Right hindlimb (tissue), 1 donor: ENCODE measurements around the gene ATP5PF.
"Not testable (repeated sequence)": the region's sequence is repeated elsewhere in the genome, so short reads cannot be mapped to it uniquely, and the experiment has no call there.

Experiments used
- DNase-seq: peaks from one replicate; pipeline ENCODE4 v3.0.0-alpha.2; 2018

ATP5PF gene

DNA sequence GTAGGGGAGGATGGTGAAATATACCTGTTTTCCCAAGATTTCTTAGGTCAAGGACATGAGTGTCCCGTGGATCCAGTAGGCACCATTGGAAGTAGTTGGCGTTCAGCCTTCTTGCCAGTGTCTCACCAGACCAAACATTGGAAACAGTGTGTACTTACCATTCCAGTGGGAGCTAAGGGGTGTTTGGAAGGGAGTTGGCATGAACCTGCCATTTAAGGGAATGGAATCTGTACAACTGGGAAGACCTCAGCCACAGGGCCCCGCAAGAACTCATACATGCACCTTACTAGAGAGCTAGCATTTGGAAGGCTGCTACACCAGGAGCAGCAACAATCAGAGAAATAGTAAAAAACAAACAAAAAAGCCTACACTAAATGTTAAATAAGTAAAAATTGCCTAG is 12.7 kb downstream of the ATP5PF start:
- no peak for DNase-seq

DNA sequence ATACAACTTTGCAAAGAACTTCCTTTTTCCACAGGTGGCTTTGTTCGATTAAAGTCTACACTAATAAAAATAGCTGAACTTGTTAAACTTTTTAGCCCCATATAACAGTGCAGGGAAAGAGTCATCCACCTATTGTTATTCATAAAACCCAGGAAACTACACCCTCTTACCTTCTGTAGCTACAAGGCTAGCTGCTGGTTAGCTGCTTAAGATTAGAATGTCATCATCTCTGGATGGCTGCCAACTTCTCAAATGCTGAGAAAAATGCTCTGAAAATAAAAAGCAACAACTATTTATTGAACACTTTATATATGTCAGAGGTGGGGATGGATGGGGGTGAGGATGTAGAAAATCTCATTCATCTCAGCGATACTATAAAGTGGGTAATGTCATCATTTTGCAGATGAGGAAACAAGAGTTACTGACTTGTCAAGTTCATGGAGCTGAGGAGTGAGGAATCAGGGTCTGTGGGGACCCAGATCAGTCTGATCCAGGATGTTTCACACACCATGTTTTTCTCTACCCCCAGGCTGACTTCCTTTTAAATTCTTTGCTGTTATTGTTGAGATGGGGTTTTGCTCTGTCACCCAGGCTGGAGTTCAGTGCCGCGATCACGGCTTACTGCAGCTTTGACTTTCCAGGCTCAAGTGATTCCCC is 17.1 kb downstream of the ATP5PF start:
- DNase-seq = no peak

DNA sequence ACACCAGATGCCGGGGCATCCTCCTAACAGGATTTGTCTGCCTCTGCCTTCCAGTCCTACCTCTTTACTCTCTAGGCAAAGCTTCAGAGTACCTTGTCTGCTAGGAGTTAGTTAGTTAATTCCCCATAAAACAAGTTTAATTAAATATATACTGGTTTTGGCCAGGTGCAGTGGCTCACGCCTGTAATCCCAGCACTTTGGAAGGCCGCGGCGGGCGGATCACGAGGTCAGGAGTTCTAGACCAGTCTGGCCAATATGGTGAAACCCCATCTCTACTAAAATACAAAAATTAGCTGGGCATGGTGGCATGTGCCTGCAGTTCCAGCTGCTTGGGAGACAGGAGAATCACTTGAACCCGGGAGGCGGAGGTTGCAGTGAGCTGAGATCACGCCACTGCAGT is 20.6 kb downstream of the ATP5PF start:
- not testable (repeated sequence) for DNase-seq

DNA sequence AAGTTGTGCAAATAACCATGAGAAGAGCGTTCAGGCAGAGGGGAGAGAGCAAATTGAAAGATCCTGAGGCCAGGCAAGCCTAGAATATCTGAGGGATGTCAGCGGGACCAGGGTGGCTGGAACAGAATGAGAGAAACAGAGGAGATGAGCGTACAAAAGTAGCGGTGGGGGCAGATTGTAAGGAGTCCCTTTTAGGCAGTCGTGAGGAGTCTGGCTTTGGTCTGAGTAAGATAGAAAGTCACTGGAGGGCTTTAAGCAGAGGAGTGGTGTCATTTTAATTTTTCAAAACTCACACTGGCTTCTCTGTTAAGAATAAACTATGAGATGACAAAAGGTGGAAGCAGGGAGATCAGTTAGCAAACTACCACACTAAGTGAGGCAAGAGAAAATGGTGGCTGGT is 24.2 kb downstream of the ATP5PF start:
- no peak for DNase-seq

DNA sequence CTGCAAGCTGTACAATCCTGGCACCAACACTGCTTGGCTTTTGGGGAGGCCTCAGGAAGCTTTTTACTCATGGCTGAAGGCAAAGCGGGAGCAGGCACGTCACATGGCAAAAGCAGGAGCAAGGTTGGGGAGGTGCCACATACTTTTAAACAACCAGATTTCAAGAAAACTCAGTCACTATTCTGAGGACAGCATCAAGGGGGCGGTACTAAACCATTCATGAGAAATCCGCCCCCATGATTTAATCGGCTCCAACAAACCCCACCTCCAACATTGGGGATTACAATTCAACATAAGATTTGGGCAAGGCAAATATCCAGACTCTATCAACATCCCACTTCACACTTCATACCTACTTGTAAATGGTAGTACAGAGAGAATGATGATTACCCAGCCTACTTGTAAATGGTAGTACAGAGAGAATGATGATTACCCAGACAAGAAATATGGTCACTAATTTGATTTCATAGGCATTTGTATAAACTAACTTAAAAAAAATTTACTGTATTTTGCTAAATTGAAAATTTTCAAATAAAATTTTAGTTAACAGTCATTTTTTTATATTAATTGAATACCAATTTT is 24.9 kb downstream of the ATP5PF start:
- DNase-seq = no peak

DNA sequence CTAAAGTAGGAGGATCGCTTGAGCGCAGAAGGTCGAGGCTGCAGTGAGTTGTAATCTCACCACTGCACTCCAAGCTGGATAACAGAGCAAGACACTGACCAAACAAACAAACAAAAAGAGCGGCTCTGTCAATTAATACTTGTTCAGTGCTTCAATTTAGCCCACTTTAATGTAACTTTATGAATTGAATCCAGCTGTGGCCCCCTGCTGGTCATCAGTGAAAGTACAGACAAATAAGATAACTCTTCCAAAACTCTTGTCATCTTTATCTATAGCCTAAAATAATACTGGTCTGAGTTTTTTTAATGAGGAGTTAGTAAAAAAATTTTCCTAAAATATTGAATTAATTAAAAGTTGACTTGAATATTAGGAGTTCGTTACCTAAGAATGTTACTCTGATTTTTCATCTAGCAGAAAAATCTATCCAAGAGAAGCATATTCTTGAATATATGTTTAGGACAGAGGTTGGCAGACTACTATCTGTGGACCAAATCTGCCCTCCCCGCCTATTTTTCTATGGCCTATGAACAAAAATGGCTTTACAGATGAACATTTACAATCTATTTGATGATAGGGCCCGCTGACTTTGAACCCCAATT is 26.1 kb downstream of the ATP5PF start:
- DNase-seq = peak; percentile 36

DNA sequence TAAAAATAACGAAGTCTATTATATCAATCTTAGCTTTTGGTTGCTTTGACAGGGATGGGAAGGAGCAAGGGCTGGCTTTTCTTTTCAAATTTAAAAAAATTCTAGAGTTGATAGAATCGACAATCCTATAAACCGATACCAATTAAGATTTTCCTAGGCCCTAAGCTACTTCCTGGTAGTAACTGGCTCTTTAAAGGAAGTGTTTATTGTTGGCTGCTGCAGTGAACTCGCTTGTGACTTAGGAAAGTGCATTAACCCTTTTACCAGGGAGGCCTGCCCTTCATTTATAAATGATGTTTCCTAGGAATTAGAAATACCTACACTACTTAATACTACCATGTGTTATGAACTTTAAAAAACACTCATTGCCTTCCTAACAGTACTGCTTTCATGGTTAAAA is 33.2 kb downstream of the ATP5PF start:
- DNase-seq = no peak

DNA sequence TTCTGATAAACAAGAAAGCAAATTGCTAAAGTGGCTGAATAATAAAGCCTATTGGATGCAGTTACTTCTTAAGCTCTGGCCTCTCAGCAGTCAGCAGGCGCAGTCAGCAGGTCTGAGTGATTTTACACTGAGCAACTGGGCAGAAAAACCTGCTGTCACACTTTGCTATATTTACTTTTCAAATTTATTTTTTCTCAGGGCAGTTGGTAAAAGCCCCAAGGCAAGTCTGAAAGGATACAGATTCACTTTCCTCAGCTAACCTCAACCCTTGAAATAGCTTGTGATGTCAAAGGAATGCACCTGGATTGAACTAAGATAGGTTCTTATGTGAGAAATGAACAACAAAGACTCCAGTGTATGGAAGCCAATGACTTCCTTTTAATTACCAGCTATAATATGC is 34.0 kb downstream of the ATP5PF start:
- no peak for DNase-seq

DNA sequence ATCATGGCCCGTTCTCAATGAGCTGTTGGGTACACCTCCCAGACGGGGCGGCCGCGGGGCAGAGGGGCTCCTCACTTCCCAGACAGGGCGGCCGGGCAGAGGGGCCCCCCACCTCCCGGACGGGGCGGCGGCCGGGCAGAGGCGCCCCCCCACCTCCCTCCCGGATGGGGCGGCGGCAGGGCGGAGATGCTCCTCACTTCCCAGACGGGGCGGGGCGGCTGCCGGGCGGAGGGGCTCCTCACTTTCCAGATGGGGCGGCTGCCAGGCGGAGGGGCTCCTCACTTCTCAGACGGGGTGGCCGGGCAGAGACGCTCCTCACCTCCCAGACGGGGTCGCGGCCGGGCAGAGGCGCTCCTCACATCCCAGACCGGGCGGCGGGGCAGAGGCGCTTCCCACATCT is 39.2 kb downstream of the ATP5PF start:
- DNase-seq = not testable (repeated sequence)

DNA sequence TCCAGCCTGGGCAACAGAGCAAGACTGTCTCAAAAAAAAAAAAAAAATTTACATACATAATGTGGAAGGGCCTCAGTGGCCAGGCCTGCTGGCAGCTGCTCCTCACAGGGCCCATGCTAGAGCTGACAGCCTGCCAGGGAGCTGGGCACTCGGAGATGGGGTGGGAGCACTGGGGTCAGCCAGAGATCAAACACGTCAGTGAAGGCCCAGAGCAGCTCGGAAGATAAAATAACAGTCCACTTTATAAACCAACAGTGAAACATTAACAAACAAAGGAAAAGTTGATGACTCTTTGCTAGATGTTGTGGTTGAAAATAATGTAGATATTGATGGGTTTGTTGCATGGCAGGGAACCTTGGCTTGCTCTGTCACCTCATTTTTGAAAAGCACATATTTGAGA is 42.7 kb downstream of the ATP5PF start:
- DNase-seq = no peak

DNA sequence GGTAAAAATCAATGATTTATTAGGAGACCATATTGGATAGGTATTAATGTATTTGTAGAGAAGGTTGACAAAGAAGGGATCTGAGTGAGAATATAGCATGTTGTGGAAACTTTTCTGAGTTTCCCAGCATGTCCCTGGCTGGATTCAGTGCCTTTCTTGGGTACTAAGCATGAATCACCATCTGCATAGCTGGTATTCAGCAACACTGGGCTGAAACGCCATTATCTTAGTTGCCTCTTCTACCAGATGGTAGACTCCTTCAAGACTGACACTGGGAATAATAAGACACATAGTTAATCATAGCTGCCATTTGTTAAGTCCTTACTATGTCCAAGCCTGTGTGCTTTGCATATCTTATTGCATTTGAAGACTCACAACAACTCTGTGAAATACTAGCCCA is 45.5 kb downstream of the ATP5PF start:
- no peak for DNase-seq

DNA sequence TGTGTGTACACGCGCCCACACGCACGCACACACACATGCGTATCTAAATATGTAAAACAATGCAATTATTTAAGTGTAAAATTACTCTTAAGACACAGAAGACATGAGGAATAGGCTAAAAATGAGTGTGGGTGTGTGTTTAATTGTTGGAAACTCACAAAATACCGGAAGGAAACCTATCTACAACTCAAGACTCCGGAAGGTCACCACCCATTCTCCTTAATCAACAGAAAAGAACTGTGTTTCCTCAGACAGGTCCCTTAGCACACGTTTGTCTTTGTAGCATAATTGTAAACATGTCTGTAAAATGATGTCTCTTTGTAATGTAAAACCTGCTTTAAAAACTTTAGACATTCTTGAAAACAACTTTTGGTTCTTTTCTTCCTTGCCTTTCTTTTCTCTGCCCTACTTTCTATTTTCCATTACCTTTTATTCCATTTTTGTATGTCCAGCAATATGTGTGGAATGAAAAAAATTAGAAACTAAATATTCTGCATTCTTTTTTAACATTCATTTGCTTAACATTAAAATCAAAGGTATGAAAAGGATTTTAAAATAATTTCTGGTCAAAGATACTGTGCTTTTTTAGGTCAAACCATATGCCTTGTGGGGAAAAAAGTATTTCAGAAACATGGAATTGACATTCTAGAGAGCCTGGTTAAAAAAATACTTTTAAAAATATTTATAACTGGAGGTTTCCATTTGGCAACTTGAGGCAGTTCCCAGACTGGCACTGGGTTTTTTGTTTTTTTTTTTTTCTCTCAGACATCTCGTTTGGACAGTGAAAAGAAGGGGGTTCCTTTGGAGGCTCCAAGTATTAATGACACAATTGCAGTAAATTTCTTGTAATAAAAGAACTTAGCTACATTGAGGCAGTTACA is 46.2 kb downstream of the ATP5PF start:
- no peak for DNase-seq

DNA sequence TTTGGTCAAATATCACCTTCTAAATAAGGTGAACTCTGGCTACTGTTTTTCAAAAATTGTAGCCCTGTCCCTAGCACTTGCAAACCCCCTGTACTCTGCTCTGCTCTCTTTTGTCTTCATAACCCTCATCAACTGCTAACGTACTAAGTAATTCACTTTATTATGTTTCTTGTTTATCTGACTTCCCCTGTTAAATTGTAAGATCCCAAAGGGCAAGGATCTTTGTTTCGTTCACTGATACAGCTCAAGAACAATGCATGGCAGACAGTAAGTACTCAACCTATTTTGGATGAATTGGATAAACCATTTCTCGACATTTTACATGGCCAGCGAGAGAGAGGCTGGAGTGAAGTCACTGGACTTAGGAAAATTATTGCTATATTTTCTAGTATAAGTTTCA is 46.9 kb downstream of the ATP5PF start:
- no peak for DNase-seq

DNA sequence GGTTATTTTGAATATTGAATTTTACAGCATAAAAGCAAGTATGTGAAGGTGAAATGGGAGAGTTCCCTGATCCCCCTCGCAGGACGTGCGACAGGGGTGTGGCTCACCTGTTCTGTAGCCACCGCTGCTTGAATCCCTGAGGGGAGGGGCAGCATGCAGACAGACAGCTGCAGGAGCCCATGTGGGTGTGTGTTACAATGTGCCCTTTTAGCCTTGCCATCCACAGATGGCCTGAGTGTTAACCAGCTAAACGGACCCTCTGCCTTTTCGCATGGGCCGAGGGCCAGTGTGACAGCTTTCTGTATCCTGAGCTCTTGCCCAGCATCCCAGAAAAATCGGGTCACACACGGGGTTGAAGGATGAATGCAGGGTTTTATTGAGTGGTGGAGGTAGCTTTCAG is 52.3 kb downstream of the ATP5PF start:
- DNase-seq = no peak

DNA sequence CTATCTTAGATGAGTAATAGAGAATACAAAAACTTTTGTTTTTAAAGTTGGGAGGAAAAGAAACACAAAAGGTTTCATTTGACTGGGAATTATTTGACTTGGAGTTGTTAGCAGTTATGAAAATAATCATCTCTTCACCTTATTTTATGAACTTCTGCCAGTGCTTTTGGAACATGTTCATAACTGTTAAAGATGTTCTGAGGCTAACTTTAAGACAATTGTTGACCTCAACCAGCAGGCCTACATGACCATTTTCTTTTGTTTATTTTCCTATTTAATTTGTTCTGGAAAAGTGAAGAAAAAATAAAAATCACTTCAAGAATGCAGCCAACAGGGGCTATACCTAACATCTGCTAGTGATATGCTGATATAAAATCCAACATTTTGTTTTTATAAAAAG is 58.3 kb downstream of the ATP5PF start:
- no peak for DNase-seq
